ENCODE results near the gene SYNGAP1.
A peak's percentile ranks its signal among the peaks of the same experiment; 100 is the strongest.

The SYNGAP1 gene

DNA sequence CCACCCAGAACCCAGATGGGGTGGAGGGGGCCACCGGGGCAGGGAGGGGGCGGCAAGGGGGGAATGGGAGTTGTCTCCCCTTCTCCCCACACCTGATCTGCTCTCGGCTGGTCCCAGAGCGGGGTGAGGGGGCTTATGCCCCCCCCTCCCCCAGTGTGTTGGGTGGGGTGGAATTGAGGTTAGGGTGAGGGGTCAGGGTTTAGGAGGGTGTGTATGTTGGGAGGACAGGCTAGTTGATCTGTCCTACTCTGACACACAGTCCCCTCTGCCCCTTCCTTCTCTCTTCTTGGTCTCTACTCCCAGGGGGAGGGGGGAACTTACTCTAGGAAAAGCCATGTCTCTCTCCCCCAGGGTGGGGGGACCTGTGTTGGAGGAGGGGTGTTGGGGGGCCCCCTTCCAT is 32.6 kb downstream of the SYNGAP1 start:
- TF ChIP-seq, protein P1, sequence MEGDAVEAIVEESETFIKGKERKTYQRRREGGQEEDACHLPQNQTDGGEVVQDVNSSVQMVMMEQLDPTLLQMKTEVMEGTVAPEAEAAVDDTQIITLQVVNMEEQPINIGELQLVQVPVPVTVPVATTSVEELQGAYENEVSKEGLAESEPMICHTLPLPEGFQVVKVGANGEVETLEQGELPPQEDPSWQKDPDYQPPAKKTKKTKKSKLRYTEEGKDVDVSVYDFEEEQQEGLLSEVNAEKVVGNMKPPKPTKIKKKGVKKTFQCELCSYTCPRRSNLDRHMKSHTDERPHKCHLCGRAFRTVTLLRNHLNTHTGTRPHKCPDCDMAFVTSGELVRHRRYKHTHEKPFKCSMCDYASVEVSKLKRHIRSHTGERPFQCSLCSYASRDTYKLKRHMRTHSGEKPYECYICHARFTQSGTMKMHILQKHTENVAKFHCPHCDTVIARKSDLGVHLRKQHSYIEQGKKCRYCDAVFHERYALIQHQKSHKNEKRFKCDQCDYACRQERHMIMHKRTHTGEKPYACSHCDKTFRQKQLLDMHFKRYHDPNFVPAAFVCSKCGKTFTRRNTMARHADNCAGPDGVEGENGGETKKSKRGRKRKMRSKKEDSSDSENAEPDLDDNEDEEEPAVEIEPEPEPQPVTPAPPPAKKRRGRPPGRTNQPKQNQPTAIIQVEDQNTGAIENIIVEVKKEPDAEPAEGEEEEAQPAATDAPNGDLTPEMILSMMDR (IDR thresholded peaks at IDR 0.05; ENCODE audit: control extremely low read depth, extremely low read depth, low read depth, missing control alignments), result no peak
- POLR2A ChIA-PET, result no interaction called here
- CTCF ChIA-PET, result no interaction called here
- no peak for DNase-seq (ENCODE audit: extremely low spot score)

DNA sequence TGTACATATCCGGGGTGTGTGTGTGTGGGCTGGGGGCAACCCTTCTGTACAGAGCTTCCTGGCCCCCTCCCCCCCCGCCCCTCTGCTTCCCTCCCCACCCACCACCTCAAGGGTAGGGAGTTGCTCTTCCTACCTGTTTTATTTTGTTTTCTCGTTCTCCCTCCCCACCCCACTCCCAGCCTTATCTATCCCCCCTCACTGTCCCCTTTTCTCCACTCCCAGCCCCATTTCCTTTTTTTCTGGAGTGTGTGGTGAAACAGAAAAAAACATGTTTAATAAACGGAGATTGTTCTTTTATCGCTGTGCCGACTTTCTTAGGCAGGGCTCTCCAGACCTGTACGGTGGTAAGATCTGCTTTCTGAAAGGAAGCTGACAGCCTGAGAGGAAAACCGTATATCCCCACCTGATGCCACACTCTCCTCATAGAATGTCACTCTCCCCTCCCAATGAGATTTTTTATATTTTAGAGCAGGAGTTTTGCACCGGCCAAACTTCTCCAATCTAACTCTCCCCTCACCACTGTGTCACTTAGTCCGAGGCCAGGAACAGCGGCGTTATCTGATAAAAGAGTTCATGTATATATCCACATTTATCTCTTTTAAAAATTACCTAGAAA is 33.6 kb downstream of the SYNGAP1 start:
- no peak for DNase-seq (ENCODE audit: extremely low spot score)
- CTCF ChIA-PET, result interaction anchor here (0.7 to 1.7 kb wide), 9 partner anchors 13 to 189 kb away, joined by 3 to 7 read pairs (median 3); no protein-coding TSS in a partner anchor
- TF ChIP-seq, protein P1 (IDR thresholded peaks at IDR 0.05; ENCODE audit: control extremely low read depth, extremely low read depth, low read depth, missing control alignments), result no peak
- POLR2A ChIA-PET, result no interaction called here

DNA sequence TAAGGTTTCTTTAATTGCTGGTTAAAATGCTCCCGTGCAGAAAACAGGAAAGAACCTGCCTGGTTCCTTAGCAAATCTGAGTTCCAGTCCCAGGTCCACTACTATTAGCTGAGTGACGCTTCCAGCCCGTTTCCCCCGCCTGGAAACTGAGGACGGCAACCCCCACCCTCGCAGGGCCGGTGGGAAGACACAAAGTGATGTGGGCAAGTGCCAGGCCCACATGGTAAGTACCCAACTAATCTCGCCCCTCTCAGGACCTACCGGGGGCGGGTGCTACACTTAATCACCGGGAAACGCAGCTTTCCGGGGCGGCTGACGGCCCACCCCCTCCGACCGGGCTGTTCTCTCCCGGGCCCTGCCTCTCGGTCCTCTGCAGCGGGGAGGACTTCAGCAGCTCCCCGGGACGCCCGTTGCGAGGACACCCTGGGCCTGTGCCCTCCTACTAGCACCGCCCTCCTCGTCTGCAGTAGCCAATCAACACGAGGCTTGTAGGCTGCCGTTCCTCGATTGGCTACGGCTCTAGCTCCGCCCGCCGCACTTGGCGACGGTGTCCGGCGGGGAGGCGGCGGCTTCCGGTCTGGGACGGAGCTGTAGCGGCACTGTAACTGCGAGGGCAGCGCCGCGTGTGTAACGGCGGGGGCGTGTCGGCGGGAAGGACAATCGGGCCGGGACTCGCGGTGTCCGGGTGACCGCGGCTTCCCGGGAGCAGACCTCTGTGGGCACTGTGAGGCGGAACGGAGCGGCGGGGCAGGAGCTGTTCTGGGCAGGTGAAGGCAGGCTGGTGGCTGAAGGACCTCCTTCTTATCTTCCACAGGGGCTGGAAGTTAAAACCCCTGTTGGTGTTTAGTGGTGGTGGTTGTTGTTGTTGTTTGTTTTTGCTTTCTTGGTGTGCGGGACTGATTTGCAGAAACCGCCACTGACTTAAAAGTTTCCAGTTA is 34.4 kb downstream of the SYNGAP1 start, which contains the start of gene ZBTB9:
Gene ZBTB9, plus strand, starts transcription at position 568 of the 938 bp plus-strand sequence. CDS start 525 bp downstream, outside the sequence.
- DNase-seq (ENCODE audit: extremely low spot score), result peak; percentile 99
- POLR2A ChIA-PET, result interaction anchor here (0.6 kb wide), 1 partner anchor 81 kb away, joined by 3 read pairs; no protein-coding TSS in a partner anchor
- CTCF ChIA-PET, result interaction anchor here (0.7 to 1.7 kb wide), 11 partner anchors 8 to 246 kb away, joined by 3 to 7 read pairs (median 3); no protein-coding TSS in a partner anchor

DNA sequence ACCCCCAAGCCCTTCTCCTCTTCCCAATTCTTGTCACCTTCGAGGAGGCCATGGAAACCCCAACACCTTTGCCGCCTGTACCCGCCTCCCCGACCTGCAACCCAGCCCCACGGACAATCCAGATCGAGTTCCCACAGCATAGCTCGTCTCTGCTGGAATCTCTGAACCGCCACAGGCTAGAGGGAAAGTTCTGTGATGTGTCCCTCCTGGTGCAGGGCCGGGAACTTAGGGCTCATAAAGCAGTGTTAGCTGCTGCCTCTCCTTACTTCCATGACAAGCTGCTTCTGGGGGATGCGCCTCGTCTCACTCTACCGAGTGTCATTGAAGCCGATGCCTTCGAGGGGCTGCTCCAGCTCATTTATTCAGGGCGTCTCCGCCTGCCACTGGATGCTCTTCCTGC is 35.2 kb downstream of the SYNGAP1 start:
- TF ChIP-seq, protein P1 (IDR thresholded peaks at IDR 0.05; ENCODE audit: control extremely low read depth, extremely low read depth, low read depth, missing control alignments), result no peak
- ChIA-PET POLR2A (no interaction called here), CTCF (interaction anchor here (1.0 to 1.7 kb wide), 5 partner anchors 13 to 246 kb away, joined by 3 to 7 read pairs (median 3); no protein-coding TSS in a partner anchor)
- DNase-seq (ENCODE audit: extremely low spot score), result no peak

More for the DNA sequence above, 34.4 kb downstream of the SYNGAP1 start, which contains the start of gene ZBTB9:
- TF ChIP-seq, protein P1 (IDR thresholded peaks at IDR 0.05; ENCODE audit: control extremely low read depth, extremely low read depth, low read depth, missing control alignments), result no peak

DNA sequence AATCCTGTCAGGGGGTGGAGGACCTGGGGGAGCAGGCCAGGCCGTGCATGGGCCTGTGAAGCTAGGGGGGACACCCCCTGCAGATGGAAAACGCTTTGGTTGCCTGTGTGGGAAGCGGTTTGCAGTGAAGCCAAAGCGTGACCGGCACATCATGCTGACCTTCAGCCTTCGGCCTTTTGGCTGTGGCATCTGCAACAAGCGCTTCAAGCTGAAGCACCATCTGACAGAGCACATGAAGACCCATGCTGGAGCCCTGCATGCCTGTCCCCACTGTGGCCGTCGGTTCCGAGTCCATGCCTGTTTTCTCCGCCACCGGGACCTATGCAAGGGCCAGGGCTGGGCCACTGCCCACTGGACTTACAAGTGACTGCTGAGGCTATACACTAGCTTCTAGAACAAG is 36.3 kb downstream of the SYNGAP1 start:
- DNase-seq (ENCODE audit: extremely low spot score), result no peak
- POLR2A ChIA-PET, result no interaction called here
- TF ChIP-seq, protein P1 (IDR thresholded peaks at IDR 0.05; ENCODE audit: control extremely low read depth, extremely low read depth, low read depth, missing control alignments), result no peak
- CTCF ChIA-PET, result interaction anchor here (1.6 kb wide), 1 partner anchor 12 kb away, joined by 3 read pairs; no protein-coding TSS in a partner anchor

DNA sequence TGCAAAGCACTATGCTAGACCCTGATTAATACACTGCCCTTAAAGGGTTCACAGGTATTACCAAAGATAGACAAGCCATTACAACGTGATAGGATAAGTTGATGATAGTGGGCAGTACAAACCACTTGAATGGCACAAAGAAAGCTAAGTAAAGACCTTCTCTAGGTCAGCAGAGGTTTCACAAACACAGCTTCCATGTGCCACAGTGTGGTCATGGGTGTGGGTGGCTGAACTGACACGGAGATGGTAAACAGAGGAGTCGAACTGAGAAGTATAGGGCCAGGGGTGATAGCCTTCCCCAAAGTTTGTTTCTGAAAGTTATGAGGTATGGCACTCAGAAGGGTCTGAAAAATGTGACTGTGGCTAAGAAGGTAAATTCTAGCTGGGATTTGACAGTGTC is 38.8 kb downstream of the SYNGAP1 start:
- TF ChIP-seq, protein P1 (IDR thresholded peaks at IDR 0.05; ENCODE audit: control extremely low read depth, extremely low read depth, low read depth, missing control alignments), result no peak
- no peak for DNase-seq (ENCODE audit: extremely low spot score)
- CTCF ChIA-PET, result no interaction called here
- POLR2A ChIA-PET, result no interaction called here

All from GM10248 (cell line).